GM21360 (cell line): ENCODE results near the gene DIPK1B.
A peak's percentile ranks its signal among the peaks of the same experiment; 100 is the strongest.
"Not testable (repeated sequence)": the region's sequence is repeated elsewhere in the genome, so short reads cannot be mapped to it uniquely, and the experiment has no call there.

Experiments used
- ATAC-seq: cut with Tn5 transposase; IDR thresholded peaks from one replicate; pipeline ENCODE4 v1.9.1; 2021; ENCODE audit warnings: mild to moderate bottlenecking, moderate library complexity; ENCODE audit not compliant: unreplicated experiment

The DIPK1B gene

GRCh38 chr9:136697821-136698526 lies 14.4 kb upstream of the DIPK1B start:
- no peak for ATAC-seq

GRCh38 chr9:136698635-136699246 lies 13.6 kb upstream of the DIPK1B start:
- no peak for ATAC-seq

- no peak for ATAC-seq
Measured at GRCh38 chr9:136700304-136700703, 12.1 kb upstream of the DIPK1B start.

- peak; percentile 62 for ATAC-seq
Measured at GRCh38 chr9:136700959-136701667, 11.3 kb upstream of the DIPK1B start.

GRCh38 chr9:136701668-136702053 lies 10.7 kb upstream of the DIPK1B start:
- ATAC-seq: peak; percentile 10

- ATAC-seq: no peak
Measured at GRCh38 chr9:136703276-136703860, 9.0 kb upstream of the DIPK1B start.

- ATAC-seq: not testable (repeated sequence)
Measured at GRCh38 chr9:136704741-136705140, 7.6 kb upstream of the DIPK1B start.

- ATAC-seq: no peak
Measured at GRCh38 chr9:136705564-136705963, 6.8 kb upstream of the DIPK1B start.

GRCh38 chr9:136707011-136707410 lies 5.4 kb upstream of the DIPK1B start:
- ATAC-seq: no peak

- ATAC-seq: no peak
Measured at GRCh38 chr9:136707849-136708517, 4.4 kb upstream of the DIPK1B start.

- no peak for ATAC-seq
Measured at GRCh38 chr9:136709454-136710109, 2.8 kb upstream of the DIPK1B start.

- ATAC-seq: no peak
Measured at GRCh38 chr9:136710543-136710942, 1.8 kb upstream of the DIPK1B start.

GRCh38 chr9:136711219-136711648 lies 1.1 kb upstream of the DIPK1B start:
- not testable (repeated sequence) for ATAC-seq

- no peak for ATAC-seq
Measured at GRCh38 chr9:136712690-136713544, 545 bp downstream of the DIPK1B start.

GRCh38 chr9:136713550-136713949 lies 1.2 kb downstream of the DIPK1B start:
- ATAC-seq: no peak

GRCh38 chr9:136714096-136714892 lies 1.9 kb downstream of the DIPK1B start:
- ATAC-seq: no peak

- ATAC-seq: no peak
Measured at GRCh38 chr9:136714893-136715274, 2.5 kb downstream of the DIPK1B start.

- ATAC-seq: no peak
Measured at GRCh38 chr9:136717399-136717798, 5.0 kb downstream of the DIPK1B start.
